ENCODE data around the gene CFLAR. TPM values are rescaled to one million over a fixed set of nuclear protein-coding genes. Genes with fewer than 3 reads are reported as not detected.
A peak's percentile ranks its signal among the peaks of the same experiment; 100 is the strongest.

The CFLAR gene
- total RNA-seq, 1 donor from 2014 or later = 47.5 TPM

DNA sequence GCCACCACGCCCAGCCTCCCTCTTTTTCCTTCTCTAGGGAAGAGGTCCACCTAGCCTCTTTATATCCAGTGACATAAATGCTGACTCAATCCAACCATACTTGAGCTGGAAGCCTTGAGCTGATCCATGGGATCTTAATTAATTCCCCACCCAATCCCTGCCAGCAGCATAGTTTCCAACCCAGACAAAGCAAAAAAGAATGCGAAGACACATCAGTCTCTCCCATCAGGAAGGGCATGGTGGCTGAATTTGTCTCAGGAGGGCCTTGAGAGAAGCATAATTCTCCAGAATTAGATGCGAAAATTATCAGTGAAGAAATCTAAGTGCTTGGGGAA, 89.5 kb downstream of the CFLAR start:
- H3K4me2 ChIP-seq (ENCODE audit: low read length) = no peak overlapping the region
- H3K79me2 ChIP-seq (ENCODE audit: insufficient read depth, low read length) = no peaks in the 10 kb centered on the region
- peaks cover 6% of the 10 kb centered on the region for H3K4me1 Mint-ChIP-seq (ENCODE audit: low read depth, unreplicated experiment)
- H3K27ac ChIP-seq (ENCODE audit: low read depth, low read length) = no peak overlapping the region
- H3K4me1 ChIP-seq (ENCODE audit: insufficient read depth, low read length) = no peaks in the 10 kb centered on the region
- H3K9ac ChIP-seq (ENCODE audit: low read length) = no peak overlapping the region
- H3K4me3 ChIP-seq (ENCODE audit: insufficient read depth, low read depth, low read length) = no peak overlapping the region
- TF ChIP-seq, protein P1, sequence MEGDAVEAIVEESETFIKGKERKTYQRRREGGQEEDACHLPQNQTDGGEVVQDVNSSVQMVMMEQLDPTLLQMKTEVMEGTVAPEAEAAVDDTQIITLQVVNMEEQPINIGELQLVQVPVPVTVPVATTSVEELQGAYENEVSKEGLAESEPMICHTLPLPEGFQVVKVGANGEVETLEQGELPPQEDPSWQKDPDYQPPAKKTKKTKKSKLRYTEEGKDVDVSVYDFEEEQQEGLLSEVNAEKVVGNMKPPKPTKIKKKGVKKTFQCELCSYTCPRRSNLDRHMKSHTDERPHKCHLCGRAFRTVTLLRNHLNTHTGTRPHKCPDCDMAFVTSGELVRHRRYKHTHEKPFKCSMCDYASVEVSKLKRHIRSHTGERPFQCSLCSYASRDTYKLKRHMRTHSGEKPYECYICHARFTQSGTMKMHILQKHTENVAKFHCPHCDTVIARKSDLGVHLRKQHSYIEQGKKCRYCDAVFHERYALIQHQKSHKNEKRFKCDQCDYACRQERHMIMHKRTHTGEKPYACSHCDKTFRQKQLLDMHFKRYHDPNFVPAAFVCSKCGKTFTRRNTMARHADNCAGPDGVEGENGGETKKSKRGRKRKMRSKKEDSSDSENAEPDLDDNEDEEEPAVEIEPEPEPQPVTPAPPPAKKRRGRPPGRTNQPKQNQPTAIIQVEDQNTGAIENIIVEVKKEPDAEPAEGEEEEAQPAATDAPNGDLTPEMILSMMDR (IDR thresholded peaks at IDR 0.05; ENCODE audit: insufficient read depth, low read depth, low read length) = no peak
- TF ChIP-seq EZH2 (IDR thresholded peaks at IDR 0.05; ENCODE audit: insufficient read depth, low read length) = no peak
- peak; percentile 14 for DNase-seq (ENCODE audit: low read depth)
- H3K27me3 Mint-ChIP-seq (ENCODE audit: low read depth, unreplicated experiment) = no peaks in the 10 kb centered on the region
- no peak for FAIRE-seq
- H3K27me3 ChIP-seq (ENCODE audit: insufficient read depth, low read length) = no peaks in the 10 kb centered on the region
- H3K36me3 ChIP-seq (ENCODE audit: insufficient read depth, low read length) = no peaks in the 10 kb centered on the region
- no peaks in the 10 kb centered on the region for H3K36me3 Mint-ChIP-seq (ENCODE audit: low read depth, unreplicated experiment)
- no peak overlapping the region for H3K27ac Mint-ChIP-seq (ENCODE audit: unreplicated experiment)
- no peaks in the 10 kb centered on the region for H4K20me1 ChIP-seq (ENCODE audit: insufficient read depth, low read length)
- no peaks in the 10 kb centered on the region for H3K9me3 ChIP-seq (ENCODE audit: insufficient read depth, low read depth, low read length)
- H2AFZ ChIP-seq (ENCODE audit: low read depth, low read length) = no peak overlapping the region
- H3K4me3 Mint-ChIP-seq (ENCODE audit: unreplicated experiment) = no peak overlapping the region
- H3K9me3 Mint-ChIP-seq (ENCODE audit: unreplicated experiment) = no peaks in the 10 kb centered on the region

- no peak overlapping the region for H3K27ac ChIP-seq (ENCODE audit: low read depth, low read length)
- TF ChIP-seq, protein P1 (IDR thresholded peaks at IDR 0.05; ENCODE audit: insufficient read depth, low read depth, low read length) = no peak
- TF ChIP-seq EZH2 (IDR thresholded peaks at IDR 0.05; ENCODE audit: insufficient read depth, low read length) = no peak
- H3K9me3 ChIP-seq (ENCODE audit: insufficient read depth, low read depth, low read length) = no peaks in the 10 kb centered on the region
- no peaks in the 10 kb centered on the region for H3K36me3 ChIP-seq (ENCODE audit: insufficient read depth, low read length)
- no peaks in the 10 kb centered on the region for H3K27me3 ChIP-seq (ENCODE audit: insufficient read depth, low read length)
- H4K20me1 ChIP-seq (ENCODE audit: insufficient read depth, low read length) = no peaks in the 10 kb centered on the region
- FAIRE-seq (no peak), DNase-seq (ENCODE audit: low read depth) (no peak)
- no peaks in the 10 kb centered on the region for H3K4me1 ChIP-seq (ENCODE audit: insufficient read depth, low read length)
- H3K27ac Mint-ChIP-seq (ENCODE audit: unreplicated experiment) = no peak overlapping the region
- no peaks in the 10 kb centered on the region for H3K79me2 ChIP-seq (ENCODE audit: insufficient read depth, low read length)
- H3K27me3 Mint-ChIP-seq (ENCODE audit: low read depth, unreplicated experiment) = no peaks in the 10 kb centered on the region
- H3K4me3 Mint-ChIP-seq (ENCODE audit: unreplicated experiment) = no peak overlapping the region
- H3K4me3 ChIP-seq (ENCODE audit: insufficient read depth, low read depth, low read length) = no peak overlapping the region
- H3K9me3 Mint-ChIP-seq (ENCODE audit: unreplicated experiment) = no peaks in the 10 kb centered on the region
- no peak overlapping the region for H3K9ac ChIP-seq (ENCODE audit: low read length)
- H3K4me1 Mint-ChIP-seq (ENCODE audit: low read depth, unreplicated experiment) = peaks cover 6% of the 10 kb centered on the region
- H3K4me2 ChIP-seq (ENCODE audit: low read length) = no peak overlapping the region
- no peak overlapping the region for H2AFZ ChIP-seq (ENCODE audit: low read depth, low read length)
- H3K36me3 Mint-ChIP-seq (ENCODE audit: low read depth, unreplicated experiment) = no peaks in the 10 kb centered on the region
Measured at GRCh38 chr2:201208563-201209252, 92.7 kb downstream of the CFLAR start.

- Mint-ChIP-seq H3K9me3 (ENCODE audit: unreplicated experiment) (no peaks in the 10 kb centered on the region), H3K27ac (ENCODE audit: unreplicated experiment) (no peak overlapping the region), H3K36me3 (ENCODE audit: low read depth, unreplicated experiment) (peaks cover 2% of the 10 kb centered on the region), H3K4me3 (ENCODE audit: unreplicated experiment) (no peak overlapping the region), H3K4me1 (ENCODE audit: low read depth, unreplicated experiment) (peaks cover 15% of the 10 kb centered on the region), H3K27me3 (ENCODE audit: low read depth, unreplicated experiment) (no peaks in the 10 kb centered on the region)
- no peak overlapping the region for H3K4me3 ChIP-seq (ENCODE audit: insufficient read depth, low read depth, low read length)
- no peaks in the 10 kb centered on the region for H3K9me3 ChIP-seq (ENCODE audit: insufficient read depth, low read depth, low read length)
- DNase-seq (ENCODE audit: low read depth) (no peak), FAIRE-seq (no peak)
- H3K27me3 ChIP-seq (ENCODE audit: insufficient read depth, low read length) = no peaks in the 10 kb centered on the region
- no peak overlapping the region for H3K9ac ChIP-seq (ENCODE audit: low read length)
- no peak overlapping the region for H3K4me2 ChIP-seq (ENCODE audit: low read length)
- H3K36me3 ChIP-seq (ENCODE audit: insufficient read depth, low read length) = no peaks in the 10 kb centered on the region
- no peaks in the 10 kb centered on the region for H4K20me1 ChIP-seq (ENCODE audit: insufficient read depth, low read length)
- no peak overlapping the region for H2AFZ ChIP-seq (ENCODE audit: low read depth, low read length)
- H3K79me2 ChIP-seq (ENCODE audit: insufficient read depth, low read length) = no peaks in the 10 kb centered on the region
- H3K27ac ChIP-seq (ENCODE audit: low read depth, low read length) = no peak overlapping the region
- H3K4me1 ChIP-seq (ENCODE audit: insufficient read depth, low read length) = no peaks in the 10 kb centered on the region
- no peak for TF ChIP-seq EZH2 (IDR thresholded peaks at IDR 0.05; ENCODE audit: insufficient read depth, low read length)
- TF ChIP-seq, protein P1 (IDR thresholded peaks at IDR 0.05; ENCODE audit: insufficient read depth, low read depth, low read length) = no peak
Measured at GRCh38 chr2:201215963-201216362, 100.0 kb downstream of the CFLAR start.

All from astrocyte (in vitro differentiated cells and primary cell).